IMR-90 (cell line): ENCODE results near the gene C5orf58. TPM values are rescaled to one million over a fixed set of nuclear protein-coding genes. Genes with fewer than 3 reads are reported as not detected.

Source experiments
- ATAC-seq: fragments of 200-7000 bp; cut with Tn5 transposase; 2 replicates; pipeline ENCODE4 v1.9.1; 2020; ENCODE audit warnings: low read depth, mild to moderate bottlenecking, moderate library complexity
- BruUV-seq: library from RNA; stranded (reverse); fragments of 400-500 nt; replicated peaks from 2 replicates; lab custom pipeline; 2021; lab: Mats Ljungman, UMichigan
- CTCF ChIA-PET: fragments of 300-600 bp; formaldehyde crosslinking; extraction: SDS; loops from one replicate; lab custom pipeline; 2021; ENCODE audit warnings: antibody characterized with exemption; lab: Yijun Ruan, JAX
- POLR2A ChIA-PET: fragments of 300-600 bp; sonication (Branson Sonifier 250); formaldehyde crosslinking; loops from one replicate; lab custom pipeline; 2022; ENCODE audit warnings: antibody characterized with exemption; ENCODE audit not compliant: unreplicated experiment; lab: Charles Lee
- DNase-seq: peaks from one replicate; pipeline ENCODE4 v3.0.0; 2013
- H2AFZ ChIP-seq: replicated peaks from 2 replicates; pipeline ENCODE3; 2013; ENCODE audit warnings: low read length, mild to moderate bottlenecking; ENCODE audit not compliant: poor library complexity
- H2AK5ac ChIP-seq: 2 replicates; pipeline ENCODE4 v1.6.1; 2013; ENCODE audit warnings: low read depth, low read length, inconsistent platforms
- H2AK9ac ChIP-seq: replicated peaks from 2 replicates; pipeline ENCODE3; 2013; ENCODE audit warnings: mild to moderate bottlenecking, low read depth, low read length, moderate library complexity; ENCODE audit not compliant: poor library complexity
- H2BK120ac ChIP-seq: 2 replicates; pipeline ENCODE4 v1.6.1; 2013; ENCODE audit warnings: low read depth, low read length, inconsistent platforms
- H2BK15ac ChIP-seq: 3 replicates; pipeline ENCODE4 v1.6.1; 2013; ENCODE audit warnings: low read depth, low read length, inconsistent platforms
- H2BK20ac ChIP-seq: 2 replicates; pipeline ENCODE4 v1.6.1; 2013; ENCODE audit warnings: low read depth, mild to moderate bottlenecking, inconsistent platforms, low read length, moderate library complexity
- H2BK5ac ChIP-seq: 2 replicates; pipeline ENCODE4 v1.6.1; 2013; ENCODE audit warnings: mild to moderate bottlenecking, low read depth, low read length, inconsistent platforms; ENCODE audit not compliant: poor library complexity, severe bottlenecking
- H3K14ac ChIP-seq: replicated peaks from 2 replicates; pipeline ENCODE4 v1.6.1; 2013; ENCODE audit warnings: low read depth, low read length, inconsistent platforms
- H3K18ac ChIP-seq: 2 replicates; pipeline ENCODE4 v1.6.1; 2013; ENCODE audit warnings: low read depth, low read length, control low read depth
- H3K23ac ChIP-seq: 2 replicates; pipeline ENCODE4 v1.6.1; 2013; ENCODE audit warnings: low read depth, low read length, inconsistent platforms
- H3K27ac ChIP-seq: 2 replicates; pipeline ENCODE4 v1.5.1; 2013; ENCODE audit warnings: mild to moderate bottlenecking, control low read depth, low read length; ENCODE audit not compliant: insufficient read depth
- H3K27me3 ChIP-seq: 2 replicates; pipeline ENCODE4 v1.6.1; 2013; ENCODE audit warnings: low read length; ENCODE audit not compliant: control insufficient read depth, insufficient read depth
- H3K36me3 ChIP-seq: 2 replicates; pipeline ENCODE4 v1.6.1; 2013; ENCODE audit warnings: low read length, mixed read lengths; ENCODE audit not compliant: control insufficient read depth, insufficient read depth
- H3K4ac ChIP-seq: 2 replicates; pipeline ENCODE4 v1.6.1; 2013; ENCODE audit warnings: low read depth, low read length, inconsistent platforms
- H3K4me1 ChIP-seq: 2 replicates; pipeline ENCODE4 v1.6.1; 2013; ENCODE audit warnings: low read length, mixed read lengths; ENCODE audit not compliant: control insufficient read depth, insufficient read depth
- H3K4me2 ChIP-seq: 2 replicates; pipeline ENCODE4 v1.6.1; 2013; ENCODE audit warnings: low read depth, mild to moderate bottlenecking, control low read depth, low read length, moderate library complexity
- H3K4me3 ChIP-seq: 2 replicates; pipeline ENCODE4 v1.5.1; 2013; ENCODE audit warnings: low read depth, mild to moderate bottlenecking, control low read depth, low read length, moderate library complexity; ENCODE audit not compliant: insufficient read depth
- H3K56ac ChIP-seq: 2 replicates; pipeline ENCODE4 v1.6.1; 2013; ENCODE audit warnings: low read length, inconsistent platforms; ENCODE audit not compliant: insufficient read depth; ENCODE audit errors: extremely low read depth
- H3K79me1 ChIP-seq, 2 experiments: 2 replicates each; pipeline ENCODE4 v1.6.1; 2013; ENCODE audit warnings: low read length in 2 of 2, inconsistent platforms in 1 of 2, low read depth in 1 of 2
- H3K9ac ChIP-seq: 2 replicates; pipeline ENCODE4 v1.6.1; 2013; ENCODE audit warnings: low read depth, low read length, control low read depth
- H3K9me1 ChIP-seq: 2 replicates; pipeline ENCODE4 v1.6.1; 2013; ENCODE audit warnings: low read length, inconsistent platforms; ENCODE audit not compliant: insufficient read depth
- H3K9me3 ChIP-seq: 2 replicates; pipeline ENCODE4 v1.6.1; 2013; ENCODE audit warnings: low read length; ENCODE audit not compliant: control insufficient read depth, insufficient read depth
- H4K20me1 ChIP-seq: 2 replicates; pipeline ENCODE4 v1.6.1; 2013; ENCODE audit warnings: low read length, inconsistent platforms; ENCODE audit not compliant: insufficient read depth
- H4K5ac ChIP-seq: 2 replicates; pipeline ENCODE4 v1.6.1; 2013; ENCODE audit warnings: mild to moderate bottlenecking, low read depth, low read length, control low read depth
- H4K8ac ChIP-seq, 2 experiments: 2 replicates each; pipeline ENCODE4 v1.6.1; 2013; ENCODE audit warnings: low read depth in 2 of 2, low read length in 2 of 2, control low read depth in 1 of 2, inconsistent platforms in 1 of 2
- H4K91ac ChIP-seq: 2 replicates; pipeline ENCODE4 v1.6.1; 2013; ENCODE audit warnings: low read depth, low read length, inconsistent platforms; ENCODE audit not compliant: insufficient read depth
- BHLHE40 ChIP-seq: fragments of 150-350 bp; IDR thresholded peaks from 2 replicates; pipeline ENCODE4 v1.6.1; 2016; ENCODE audit warnings: mild to moderate bottlenecking, low read depth, low read length
- CEBPB ChIP-seq: IDR thresholded peaks from 2 replicates; pipeline ENCODE4 v1.6.1; 2012; ENCODE audit warnings: low read depth, low read length, improper control_type of control experiment
- CHD1 ChIP-seq: IDR thresholded peaks from 2 replicates; pipeline ENCODE4 v1.6.1; 2012; ENCODE audit warnings: low read depth, low read length, improper control_type of control experiment
- FOS ChIP-seq: fragments of 150-350 bp; IDR thresholded peaks from 2 replicates; pipeline ENCODE4 v1.6.1; 2016; ENCODE audit warnings: low read depth, low read length
- MAFK ChIP-seq: IDR thresholded peaks from 2 replicates; pipeline ENCODE4 v1.6.1; 2012; ENCODE audit warnings: low read depth, low read length, improper control_type of control experiment
- MAZ ChIP-seq: IDR thresholded peaks from 2 replicates; pipeline ENCODE4 v1.6.1; 2012; ENCODE audit warnings: low read depth, mild to moderate bottlenecking, low read length, improper control_type of control experiment, moderate library complexity, borderline replicate concordance
- MXI1 ChIP-seq: IDR thresholded peaks from 2 replicates; pipeline ENCODE4 v1.6.1; 2012; ENCODE audit warnings: low read depth, mild to moderate bottlenecking, low read length, moderate library complexity, borderline replicate concordance
- NFE2L2 ChIP-seq: fragments of 150-350 bp; IDR thresholded peaks from 2 replicates; pipeline ENCODE4 v1.6.1; 2016; ENCODE audit warnings: low read depth, mild to moderate bottlenecking, low read length
- POLR2A ChIP-seq: IDR thresholded peaks from 2 replicates; pipeline ENCODE4 v1.6.1; 2012; ENCODE audit warnings: mild to moderate bottlenecking, low read depth, low read length
- RAD21 ChIP-seq: IDR thresholded peaks from 2 replicates; pipeline ENCODE4 v1.6.1; 2012; ENCODE audit warnings: low read length, improper control_type of control experiment
- RCOR1 ChIP-seq: IDR thresholded peaks from 2 replicates; pipeline ENCODE4 v1.6.1; 2012; ENCODE audit warnings: mild to moderate bottlenecking, low read length, improper control_type of control experiment; ENCODE audit not compliant: insufficient replicate concordance
- RFX5 ChIP-seq: IDR thresholded peaks from 2 replicates; pipeline ENCODE4 v1.8.0; 2012; ENCODE audit warnings: low read depth, mild to moderate bottlenecking, low read length, moderate library complexity
- SMC3 ChIP-seq: fragments of 150-350 bp; IDR thresholded peaks from 2 replicates; pipeline ENCODE4 v1.6.1; 2016; ENCODE audit warnings: low read depth, mild to moderate bottlenecking, antibody characterized with exemption, low read length, moderate library complexity
- USF2 ChIP-seq: fragments of 150-350 bp; IDR thresholded peaks from 2 replicates; pipeline ENCODE4 v1.6.1; 2017; ENCODE audit warnings: mild to moderate bottlenecking, antibody characterized with exemption, low read length, low read depth
- WGBS, 2 experiments: methylation state at CpG; one replicate each; pipeline versions ENCODE4 v1.1.5 to v1.1.7; 2013; ENCODE audit warnings: missing lambda C conversion rate in 2 of 2; ENCODE audit not compliant: insufficient read length in 1 of 2; ENCODE audit errors: extremely low coverage in 2 of 2; 5-methylcytosine and 5-hydroxymethylcytosine counted together
- dilution Hi-C: fragments of 300-500 bp; cut with HindIII; formaldehyde crosslinking; loops from one replicate; pipeline ENCODE4 v1.14.3; 2018; ENCODE audit warnings: low sequenced_read_pairs; ENCODE audit not compliant: unreplicated experiment
- in situ Hi-C: fragments of 300-500 bp; cut with MboI; formaldehyde crosslinking; loops from 3 replicates; pipeline ENCODE4 v1.14.3; 2019; ENCODE audit warnings: low sequenced_read_pairs, inconsistent platforms, mixed read lengths
- intact Hi-C: fragments of 100-400 bp; cut with micrococcal nuclease; formaldehyde crosslinking; loops from 2 replicates; pipeline ENCODE4 v1.10.0; 2022
- polyA plus RNA-seq, 3 experiments: library from polyadenylated mRNA; depleted of rRNA; stranded (reverse); fragments of >200 nt; gene quantifications; 2 replicates each; pipeline ENCODE4 v1.2.3, GENCODE V29; 2012; ENCODE audit warnings: low replicate concordance in 1 of 3
- total RNA-seq: library from RNA; depleted of rRNA; stranded (reverse); fragments of >200 nt; gene quantifications from 2 replicates; pipeline ENCODE4 v1.2.3, GENCODE V29; 2012
- TF ChIP-seq, protein P1 (sequence below): conservative IDR thresholded peaks from 2 replicates; pipeline ENCODE4 v1.5.1; 2012; ENCODE audit warnings: mild to moderate bottlenecking, low read depth, low read length, improper control_type of control experiment
- TF ChIP-seq, protein P2 (sequence below): fragments of 150-350 bp; IDR thresholded peaks from 2 replicates; pipeline ENCODE4 v1.6.1; 2016; ENCODE audit warnings: low read depth, mild to moderate bottlenecking, low read length, moderate library complexity, borderline replicate concordance

C5orf58 gene
- total and polyA plus RNA-seq, 2 of the 4 experiments (the other 2 are of a cell fraction): not detected

GRCh38 chr5:170206958-170207357, 25.8 kb upstream of the C5orf58 start:
- Histone ChIP-seq H4K5ac (no peak overlapping the region), H3K4ac (no peak overlapping the region), H2BK20ac (no peak overlapping the region), H3K27ac (no peak overlapping the region), H2BK120ac (no peak overlapping the region), H3K27me3 (no peaks in the 10 kb centered on the region; the same call in 1 of the 2 replicates), H3K9ac (no peak overlapping the region), H2AK5ac (no peak overlapping the region), H3K9me1 (no peaks in the 10 kb centered on the region), H3K4me2 (no peak overlapping the region), H3K36me3 (no peaks in the 10 kb centered on the region), H2AFZ (no peak overlapping the region), H4K20me1 (no peaks in the 10 kb centered on the region), H3K79me1 (no peaks in the 10 kb centered on the region), H3K18ac (no peak overlapping the region), H3K4me1 (no peaks in the 10 kb centered on the region), H2BK5ac (no peak overlapping the region), H2BK15ac (no peak overlapping the region), H3K56ac (no peak overlapping the region), H4K8ac (no peak overlapping the region), H3K4me3 (no peak overlapping the region), H2AK9ac (no peak overlapping the region), H4K91ac (no peak overlapping the region), H3K9me3 (no peaks in the 10 kb centered on the region), H3K23ac (no peak overlapping the region), H3K14ac (no peak overlapping the region)
- DNase-seq (no peak), ATAC-seq (no peak)
- dilution Hi-C loops: no loop called here
- WGBS, 2 experiments: 100% methylated on average over 1 of the region's 8 CpGs; no CpG with 5 or more reads in 1 of the 2 experiments
- intact Hi-C loops: no loop called here
- CTCF ChIA-PET: no interaction called here
- TF ChIP-seq, protein P1, sequence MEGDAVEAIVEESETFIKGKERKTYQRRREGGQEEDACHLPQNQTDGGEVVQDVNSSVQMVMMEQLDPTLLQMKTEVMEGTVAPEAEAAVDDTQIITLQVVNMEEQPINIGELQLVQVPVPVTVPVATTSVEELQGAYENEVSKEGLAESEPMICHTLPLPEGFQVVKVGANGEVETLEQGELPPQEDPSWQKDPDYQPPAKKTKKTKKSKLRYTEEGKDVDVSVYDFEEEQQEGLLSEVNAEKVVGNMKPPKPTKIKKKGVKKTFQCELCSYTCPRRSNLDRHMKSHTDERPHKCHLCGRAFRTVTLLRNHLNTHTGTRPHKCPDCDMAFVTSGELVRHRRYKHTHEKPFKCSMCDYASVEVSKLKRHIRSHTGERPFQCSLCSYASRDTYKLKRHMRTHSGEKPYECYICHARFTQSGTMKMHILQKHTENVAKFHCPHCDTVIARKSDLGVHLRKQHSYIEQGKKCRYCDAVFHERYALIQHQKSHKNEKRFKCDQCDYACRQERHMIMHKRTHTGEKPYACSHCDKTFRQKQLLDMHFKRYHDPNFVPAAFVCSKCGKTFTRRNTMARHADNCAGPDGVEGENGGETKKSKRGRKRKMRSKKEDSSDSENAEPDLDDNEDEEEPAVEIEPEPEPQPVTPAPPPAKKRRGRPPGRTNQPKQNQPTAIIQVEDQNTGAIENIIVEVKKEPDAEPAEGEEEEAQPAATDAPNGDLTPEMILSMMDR: no peak
- no peak for TF ChIP-seq NFE2L2
- no peak for TF ChIP-seq RAD21
- no peak for TF ChIP-seq MXI1
- TF ChIP-seq RFX5: no peak
- no peak for TF ChIP-seq CHD1
- no peak for TF ChIP-seq MAZ
- TF ChIP-seq RCOR1: no peak
- TF ChIP-seq, protein P2, sequence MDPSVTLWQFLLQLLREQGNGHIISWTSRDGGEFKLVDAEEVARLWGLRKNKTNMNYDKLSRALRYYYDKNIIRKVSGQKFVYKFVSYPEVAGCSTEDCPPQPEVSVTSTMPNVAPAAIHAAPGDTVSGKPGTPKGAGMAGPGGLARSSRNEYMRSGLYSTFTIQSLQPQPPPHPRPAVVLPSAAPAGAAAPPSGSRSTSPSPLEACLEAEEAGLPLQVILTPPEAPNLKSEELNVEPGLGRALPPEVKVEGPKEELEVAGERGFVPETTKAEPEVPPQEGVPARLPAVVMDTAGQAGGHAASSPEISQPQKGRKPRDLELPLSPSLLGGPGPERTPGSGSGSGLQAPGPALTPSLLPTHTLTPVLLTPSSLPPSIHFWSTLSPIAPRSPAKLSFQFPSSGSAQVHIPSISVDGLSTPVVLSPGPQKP: no peak
- no peak for TF ChIP-seq POLR2A
- TF ChIP-seq USF2: no peak
- TF ChIP-seq BHLHE40: no peak
- no peak for TF ChIP-seq CEBPB
- TF ChIP-seq SMC3: no peak
- no peak for TF ChIP-seq MAFK
- TF ChIP-seq FOS: no peak
- BruUV-seq: no TSS peak
- in situ Hi-C loops: no loop called here
- POLR2A ChIA-PET: no interaction called here
